HG03439 (cell line): Measurements from ENCODE around the gene FBXO15.

Experiments
- ATAC-seq: cut with Tn5 transposase; IDR thresholded peaks from one replicate; pipeline ENCODE4 v1.9.1; 2021; ENCODE audit warnings: mild to moderate bottlenecking, moderate library complexity; ENCODE audit not compliant: unreplicated experiment

The FBXO15 gene, protein sequence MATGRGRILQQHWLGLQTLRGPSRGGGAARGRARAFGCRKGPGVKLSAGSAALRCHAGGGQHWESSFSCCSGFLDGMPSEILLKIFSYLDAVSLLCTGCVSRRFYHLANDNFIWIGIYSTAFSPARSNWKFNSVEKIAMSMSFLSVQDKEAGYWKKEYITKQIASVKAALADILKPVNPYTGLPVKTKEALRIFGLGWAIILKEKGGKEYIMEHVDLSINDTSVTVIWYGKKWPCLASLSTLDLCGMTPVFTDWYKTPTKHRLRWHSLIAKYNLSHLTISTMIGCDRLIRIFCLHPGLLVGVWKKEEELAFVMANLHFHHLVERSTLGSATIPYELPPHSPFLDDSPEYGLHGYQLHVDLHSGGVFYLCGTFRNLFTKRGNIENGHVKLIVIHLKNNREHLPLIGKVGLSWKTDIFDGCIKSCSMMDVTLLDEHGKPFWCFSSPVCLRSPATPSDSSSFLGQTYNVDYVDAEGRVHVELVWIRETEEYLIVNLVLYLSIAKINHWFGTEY

DNA sequence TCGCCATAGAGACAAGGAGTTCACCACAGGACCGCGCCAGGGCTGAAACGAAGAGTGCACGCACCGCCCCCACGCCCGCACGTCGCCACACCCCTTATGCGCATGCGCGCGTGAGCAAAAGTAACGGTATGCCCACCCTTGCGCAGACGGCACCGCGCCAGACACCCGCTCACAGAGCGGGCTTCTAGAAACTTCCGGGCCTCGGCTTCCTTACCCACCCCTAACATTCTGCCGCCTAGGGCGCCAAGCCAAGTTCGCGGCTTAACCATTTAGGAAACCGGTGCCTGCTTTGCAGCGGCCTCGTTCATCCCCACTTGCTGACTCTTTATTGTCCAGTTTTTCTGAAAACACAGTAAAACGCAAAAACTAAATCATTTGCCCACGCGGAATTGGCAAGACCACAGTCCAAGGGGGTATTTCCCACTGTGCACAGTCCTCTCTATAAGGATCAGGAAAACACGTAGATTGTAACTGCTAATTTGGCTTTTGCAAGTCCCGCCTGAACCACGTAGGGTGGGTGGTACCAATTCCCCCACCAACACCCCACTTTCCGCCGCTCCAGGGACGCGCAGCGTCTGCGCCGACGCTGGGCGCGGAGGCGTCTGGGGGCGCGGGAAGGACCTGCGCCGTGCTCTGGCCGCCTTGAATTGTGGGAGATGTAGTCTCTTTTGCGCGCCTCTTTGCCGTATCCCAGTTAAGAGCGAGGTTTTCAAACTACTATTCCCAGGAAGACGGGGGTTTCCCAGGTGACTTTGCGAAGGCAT, at the start of gene FBXO15, which contains the start of gene TIMM21:
TSS of gene FBXO15 (minus strand) at position 56 of the 764 bp plus-strand sequence. CDS start at position 7, 49 bp downstream.
TSS of gene TIMM21 (plus strand) at position 745 of the 764 bp plus-strand sequence. CDS start 286 bp downstream, outside the sequence.
- ATAC-seq: peak; percentile 92

DNA sequence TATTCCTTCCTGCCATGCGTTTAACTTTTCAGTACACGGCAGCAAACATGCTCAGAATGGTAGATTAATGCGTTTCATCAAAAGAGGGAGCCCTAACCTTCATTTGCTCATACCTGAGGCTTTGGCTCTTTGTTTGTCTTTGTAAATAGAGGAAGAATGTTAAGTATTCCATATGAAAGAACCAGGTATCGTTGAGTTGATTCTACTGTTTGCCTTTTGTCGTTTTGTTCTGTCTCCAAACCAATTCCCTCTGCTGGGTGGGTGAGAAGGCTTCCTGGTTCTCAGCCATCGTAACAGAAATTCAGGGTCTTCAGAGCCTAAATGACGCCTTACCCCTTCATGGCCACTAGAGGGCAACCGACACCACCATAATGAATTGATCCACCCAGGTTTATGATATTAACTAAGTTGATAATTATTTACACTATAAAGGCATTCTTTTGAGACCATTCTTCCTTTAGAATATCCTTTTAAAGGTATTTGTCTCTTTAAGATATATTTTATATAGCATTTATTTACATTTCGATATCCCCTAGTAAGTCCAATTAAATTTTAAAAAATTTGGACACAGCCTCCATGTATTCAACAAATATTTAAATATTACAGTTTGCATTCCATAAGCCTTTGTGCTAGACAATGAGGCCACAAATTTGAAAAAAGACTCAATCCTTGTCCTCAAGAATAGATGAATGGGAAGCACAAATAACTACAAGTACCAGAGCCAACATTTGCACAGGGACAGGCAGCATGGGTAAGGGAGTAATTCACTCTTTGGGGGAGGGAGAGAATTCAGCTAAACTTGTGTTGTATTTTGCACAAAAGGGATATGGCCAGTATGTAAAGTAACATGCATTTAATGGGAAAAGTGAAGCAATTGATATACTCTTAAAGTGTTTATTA, 48.8 kb upstream of the FBXO15 start:
- ATAC-seq: peak; percentile 83

DNA sequence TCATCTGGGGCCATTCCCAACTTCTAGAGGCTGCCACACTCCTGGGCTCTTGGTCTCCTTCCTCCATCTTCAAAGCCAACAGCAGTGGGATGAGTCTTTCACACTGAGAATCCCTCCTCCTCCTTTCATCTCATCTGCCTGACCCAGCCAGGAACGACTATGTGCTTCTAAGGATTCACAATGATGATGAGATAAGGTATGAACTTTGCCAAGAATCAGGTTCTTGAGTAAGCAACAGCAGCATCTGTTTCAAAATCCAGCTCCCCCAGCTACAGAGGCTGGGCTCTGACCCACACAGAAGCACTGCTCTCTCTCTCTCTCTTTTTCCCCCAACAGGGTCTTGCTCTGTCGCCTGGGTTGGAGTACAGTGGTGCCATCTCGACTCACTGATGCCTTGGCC, 47.1 kb upstream of the FBXO15 start:
- ATAC-seq: no peak

DNA sequence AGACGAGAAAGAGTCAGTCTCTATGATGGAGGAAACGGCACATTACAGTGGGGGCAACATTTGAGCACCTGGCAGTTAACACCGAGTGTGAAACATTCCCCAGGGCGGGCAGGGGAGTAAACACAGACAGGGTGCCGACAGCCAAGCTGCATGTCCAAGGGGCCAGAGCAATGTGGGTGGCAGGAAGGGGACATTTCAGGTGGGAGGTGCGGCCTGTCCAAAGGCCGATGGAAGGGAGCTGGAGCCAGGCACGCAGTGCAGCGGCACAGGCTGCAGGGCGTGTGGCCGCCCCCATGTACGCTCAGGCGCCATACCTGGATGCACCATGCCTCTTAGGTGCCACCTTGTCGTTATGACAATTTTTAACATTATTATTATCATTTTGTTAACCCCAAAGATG, 43.9 kb upstream of the FBXO15 start:
- ATAC-seq: no peak

DNA sequence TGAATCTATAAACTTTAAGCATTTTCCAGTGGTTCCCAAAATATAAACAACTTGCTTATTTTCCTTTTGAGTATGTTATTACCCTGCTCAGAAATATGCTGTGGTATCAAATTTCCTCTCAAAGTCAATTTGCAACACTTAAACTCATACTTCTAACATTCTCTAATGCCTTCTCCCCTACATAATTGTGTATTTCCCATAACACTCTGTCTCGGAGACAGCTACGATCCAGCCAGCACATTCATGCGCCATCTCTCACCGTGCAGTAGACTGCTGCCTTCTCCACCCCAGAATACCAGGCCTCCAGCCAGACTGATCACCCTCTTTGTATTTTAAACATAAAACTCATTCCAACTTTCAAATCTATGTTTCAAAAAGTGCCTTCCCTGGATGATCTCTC, 42.5 kb upstream of the FBXO15 start:
- ATAC-seq: no peak

GRCh38 chr18:74186661-74187060, 39.0 kb upstream of the FBXO15 start:
- no peak for ATAC-seq

DNA sequence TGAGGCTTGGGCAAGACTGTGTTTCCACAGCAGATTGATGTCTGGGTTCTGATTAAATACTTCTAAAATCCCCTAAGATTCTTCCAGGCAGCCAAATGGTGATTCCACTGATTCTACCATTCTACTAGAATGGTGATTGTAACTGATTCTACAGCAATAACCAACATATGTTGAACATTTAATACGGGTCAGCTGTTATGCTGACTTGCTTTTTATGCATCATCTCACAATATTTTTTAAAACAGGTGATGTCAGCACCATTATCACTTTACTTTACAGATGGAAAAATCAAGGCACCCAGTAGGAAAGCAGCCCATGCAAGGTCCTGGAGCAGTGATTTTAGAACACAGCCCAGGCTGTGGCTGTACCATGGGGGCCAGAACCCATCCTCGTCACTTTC, 38.2 kb upstream of the FBXO15 start:
- ATAC-seq: no peak

GRCh38 chr18:74184875-74185274, 37.2 kb upstream of the FBXO15 start:
- no peak for ATAC-seq

DNA sequence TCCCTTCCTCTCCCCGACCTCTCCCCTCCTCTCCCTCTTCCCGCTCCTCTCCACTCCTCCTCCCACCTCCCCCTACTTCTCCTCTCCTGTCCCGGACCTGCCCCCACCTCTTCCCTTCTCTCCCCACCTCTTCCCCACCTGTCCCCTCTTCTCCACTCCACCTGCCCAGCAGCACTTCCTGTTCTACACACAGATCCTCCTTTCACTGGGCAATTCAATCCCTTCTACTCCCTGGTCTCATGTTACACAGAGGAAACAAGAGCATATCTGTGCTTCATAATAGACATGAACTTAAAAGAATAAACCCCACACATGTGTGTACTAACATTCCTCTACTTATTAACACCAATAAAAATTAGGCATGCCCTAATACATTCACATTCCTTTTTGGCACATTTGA, 35.5 kb upstream of the FBXO15 start:
- no peak for ATAC-seq

DNA sequence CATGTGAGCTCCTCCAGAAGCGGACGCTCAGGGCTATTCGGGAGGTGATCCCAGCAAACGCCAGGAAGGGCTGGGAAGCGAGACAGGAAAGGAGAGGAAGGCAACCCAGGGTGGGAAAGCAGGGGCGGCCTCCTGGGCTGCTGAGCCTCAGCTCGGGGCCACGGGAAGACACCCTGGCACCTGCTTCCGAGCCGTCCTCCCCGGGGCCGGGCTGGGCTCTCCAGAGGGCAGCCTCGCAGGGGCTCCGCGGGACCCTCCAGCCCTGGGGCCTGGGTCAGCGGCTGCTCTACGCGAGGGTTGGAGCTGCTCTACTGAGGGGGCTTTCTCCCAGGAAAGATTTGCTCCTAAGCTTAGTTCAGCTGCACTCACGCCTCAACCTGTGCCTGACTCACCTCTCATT, 34.7 kb upstream of the FBXO15 start:
- ATAC-seq: no peak

GRCh38 chr18:74179623-74180199, 32.1 kb upstream of the FBXO15 start:
- no peak for ATAC-seq

DNA sequence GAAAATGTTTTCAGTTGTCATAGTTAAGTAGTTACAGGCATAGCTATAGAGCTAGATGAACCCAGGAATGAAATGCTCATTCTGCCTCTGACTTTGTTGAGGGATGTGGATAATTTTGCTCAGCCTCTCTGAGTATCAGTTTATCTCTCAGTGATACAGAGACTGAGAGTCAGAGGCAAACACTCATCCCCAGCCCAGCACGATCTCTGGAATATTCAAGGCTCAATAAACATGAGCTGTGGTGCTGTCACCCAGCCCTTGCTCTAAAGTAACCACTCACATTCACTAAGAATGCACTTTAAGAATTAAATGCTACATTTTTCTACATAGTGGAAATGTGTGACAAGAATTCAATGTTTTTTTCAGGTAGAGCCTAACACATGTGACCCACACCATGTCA, 31.2 kb upstream of the FBXO15 start:
- no peak for ATAC-seq

GRCh38 chr18:74175658-74176057, 28.0 kb upstream of the FBXO15 start:
- ATAC-seq: no peak

- no peak for ATAC-seq
Observed at GRCh38 chr18:74173434-74173750, 25.8 kb upstream of the FBXO15 start.

DNA sequence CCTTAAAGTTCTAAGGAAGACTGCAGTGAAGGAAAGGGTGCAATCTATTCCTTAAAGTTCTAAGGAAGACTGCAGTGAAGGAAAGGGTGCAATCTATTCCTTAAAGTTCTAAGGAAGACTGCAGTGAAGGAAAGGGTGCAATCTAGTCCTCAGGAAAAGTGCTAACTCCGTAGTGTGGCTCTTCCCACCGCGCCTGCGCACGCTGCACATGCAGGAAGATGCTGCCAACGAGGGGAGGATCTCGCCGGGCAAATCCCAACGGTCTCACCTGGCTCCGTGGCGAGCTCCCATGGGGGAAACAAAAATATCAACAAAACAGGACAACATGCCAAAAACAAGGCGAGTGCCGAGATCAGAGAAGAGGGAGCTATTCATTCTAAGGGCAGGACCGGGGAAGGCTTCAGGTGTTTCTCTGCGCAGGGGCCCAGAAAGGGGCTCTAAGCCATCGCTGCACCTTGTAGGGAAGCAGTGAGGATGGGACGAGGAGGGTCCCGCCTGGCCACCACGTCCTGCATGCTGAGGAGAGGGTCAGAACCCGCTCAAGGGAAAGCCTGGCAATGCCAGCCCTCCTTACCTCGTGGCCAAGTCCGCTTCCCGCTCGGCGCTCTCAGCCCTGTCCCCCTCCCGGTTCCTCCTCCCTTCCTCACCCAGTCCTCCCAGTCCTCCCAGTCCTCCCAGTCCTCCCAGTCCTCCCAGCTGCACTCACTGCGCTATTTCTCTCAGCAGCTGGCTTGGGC, 25.2 kb upstream of the FBXO15 start:
- ATAC-seq: no peak

- ATAC-seq: peak; percentile 95
Observed at GRCh38 chr18:74171910-74172606, 24.4 kb upstream of the FBXO15 start.

GRCh38 chr18:74166386-74166785, 18.8 kb upstream of the FBXO15 start:
- ATAC-seq: no peak

DNA sequence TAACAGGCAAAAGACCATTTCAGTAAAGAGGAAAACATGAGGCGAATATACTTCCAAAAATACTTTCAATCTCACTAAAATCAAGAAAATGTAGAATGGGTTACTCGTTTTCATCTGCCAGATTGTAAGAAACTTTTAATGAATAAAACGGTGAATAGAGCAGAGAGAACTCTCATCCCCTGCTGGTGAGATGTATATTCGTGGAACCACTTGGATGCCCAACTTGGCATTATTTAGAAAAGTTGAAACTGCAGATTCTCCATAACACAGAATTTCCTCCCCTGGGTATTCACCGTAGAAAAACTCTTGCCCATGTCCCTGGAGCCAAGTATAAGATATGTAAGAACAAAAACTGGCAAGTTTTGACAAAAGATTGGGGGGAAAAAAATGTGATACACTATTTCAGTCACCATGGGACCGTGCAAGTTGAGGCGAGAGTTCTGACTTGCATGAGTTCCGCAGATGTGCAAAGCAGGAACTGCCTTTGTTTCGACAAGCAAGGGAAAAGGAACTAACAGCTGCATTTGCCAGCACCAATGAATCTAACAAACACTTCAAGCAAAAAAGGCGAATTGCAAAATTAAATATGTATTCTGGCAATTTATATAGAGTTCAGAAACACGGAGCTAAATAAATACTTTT, 15.5 kb upstream of the FBXO15 start:
- ATAC-seq: no peak

DNA sequence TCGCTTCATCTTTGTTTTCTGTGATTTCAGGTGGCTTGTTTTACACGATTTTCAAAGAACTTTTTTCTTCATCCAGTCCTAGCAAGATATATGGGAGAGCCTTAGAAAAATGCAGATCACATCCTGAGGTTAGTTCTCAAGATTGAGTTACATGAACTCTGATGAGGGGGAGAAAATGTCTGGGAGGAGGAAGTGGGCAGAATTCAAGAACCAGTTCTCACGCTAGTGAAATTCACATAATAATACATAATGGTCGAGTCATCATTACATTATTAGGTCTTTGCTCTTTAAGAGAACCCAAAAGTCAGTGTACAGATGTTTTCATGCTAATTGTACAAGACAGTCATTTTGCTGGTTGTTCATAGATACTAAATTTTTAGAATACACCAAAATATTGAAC, 7.6 kb upstream of the FBXO15 start:
- no peak for ATAC-seq
